B cell (primary cell): ENCODE measurements around the gene RSPH3. TPM values are rescaled to one million over a fixed set of nuclear protein-coding genes. Genes with fewer than 3 reads are reported as not detected.

Experiments used
- ATAC-seq: fragments of 200-7000 bp; cut with Tn5 transposase; one replicate; pipeline ENCODE4 v1.10.0; 2021; ENCODE audit warnings: low read depth, mild to moderate bottlenecking, moderate number of reproducible peaks, moderate library complexity
- CTCF ChIA-PET: fragments of 350-600 bp; sonication (Branson Sonifier 250); formaldehyde crosslinking; loops from one replicate; lab custom pipeline; 2021; ENCODE audit warnings: antibody characterized with exemption, inconsistent platforms; lab: Charles Lee
- POLR2A ChIA-PET: fragments of 350-600 bp; sonication (Branson Sonifier 250); formaldehyde crosslinking; loops from one replicate; lab custom pipeline; 2021; ENCODE audit warnings: antibody characterized with exemption; lab: Charles Lee
- DNase-seq: peaks from one replicate; pipeline ENCODE4 v3.0.0; 2013
- H2AFZ ChIP-seq: 2 replicates; pipeline ENCODE4 v1.6.1; 2012; ENCODE audit warnings: mild to moderate bottlenecking, low read depth, low read length; ENCODE audit not compliant: insufficient read depth, poor library complexity, severe bottlenecking
- H3K27ac ChIP-seq, 2 donors: 1 replicate in 1 of 2; 2 replicates in 1 of 2; pipeline ENCODE4 v1.5.1; 2012 to 2013; ENCODE audit warnings: low read length in 2 of 2, mild to moderate bottlenecking in 2 of 2, moderate library complexity in 1 of 2
- H3K27me3 ChIP-seq, 4 experiments: fragments of 200-600 bp in 1 of 4; sonication (generic) in 1 of 4; replicated peaks in 1 of 4; 1 replicate in 2 of 4; 2 replicates in 2 of 4; pipeline versions ENCODE4 v1.6.1 to v1.7.0; 2013 to 2016; ENCODE audit warnings: low read length in 3 of 4, mild to moderate bottlenecking in 2 of 4, mixed read lengths in 1 of 4, moderate library complexity in 1 of 4; ENCODE audit not compliant: insufficient read depth in 4 of 4, control insufficient read depth in 3 of 4; ENCODE audit errors: control extremely low read depth in 1 of 4
- H3K36me3 ChIP-seq, 2 experiments: replicated peaks in 1 of 2; 1 replicate in 1 of 2; 2 replicates in 1 of 2; pipeline versions ENCODE4 v1.6.1 to v1.7.1; 2013; ENCODE audit warnings: low read length in 1 of 2; ENCODE audit not compliant: insufficient read depth in 2 of 2, control insufficient read depth in 1 of 2; ENCODE audit errors: control extremely low read depth in 1 of 2, extremely low read depth in 1 of 2
- H3K4me1 ChIP-seq, 2 donors: fragments of 200-600 bp in 1 of 2; sonication (generic) in 1 of 2; 1 replicate in 1 of 2; 2 replicates in 1 of 2; pipeline versions ENCODE4 v1.5.1 to v1.6.1; 2013 to 2017; ENCODE audit warnings: low read length in 2 of 2; ENCODE audit not compliant: control insufficient read depth in 2 of 2, insufficient read depth in 2 of 2
- H3K4me2 ChIP-seq: replicated peaks from 2 replicates; pipeline ENCODE3; 2012; ENCODE audit warnings: mild to moderate bottlenecking, low read depth, low read length; ENCODE audit not compliant: poor library complexity, severe bottlenecking
- H3K4me3 ChIP-seq, 5 experiments: fragments of 200-600 bp in 1 of 5; sonication (generic) in 1 of 5; 1 replicate in 3 of 5; 2 replicates in 2 of 5; pipeline versions ENCODE4 v1.5.1 to v1.7.0; 2011 to 2016; ENCODE audit warnings: low read length in 4 of 5, mild to moderate bottlenecking in 4 of 5, low read depth in 2 of 5, control low read depth in 1 of 5, moderate library complexity in 1 of 5; ENCODE audit not compliant: insufficient read depth in 1 of 5; ENCODE audit errors: control extremely low read depth in 1 of 5, extremely low read depth in 1 of 5
- H3K79me2 ChIP-seq: fragments of 200-600 bp; sonication (generic); one replicate; pipeline ENCODE4 v1.6.0; 2016; ENCODE audit warnings: low read length; ENCODE audit not compliant: control insufficient read depth, insufficient read depth
- H3K9ac ChIP-seq: fragments of 200-600 bp; sonication (generic); 2 replicates; pipeline ENCODE4 v1.6.1; 2017; ENCODE audit warnings: mild to moderate bottlenecking, low read length, moderate library complexity
- H3K9me3 ChIP-seq, 3 donors: one replicate each; pipeline versions ENCODE4 v1.6.1 to v1.7.1; 2013; ENCODE audit warnings: low read length in 2 of 3; ENCODE audit not compliant: control insufficient read depth in 2 of 3, insufficient read depth in 1 of 3; ENCODE audit errors: control extremely low read depth in 1 of 3
- H4K20me1 ChIP-seq: 2 replicates; pipeline ENCODE4 v1.6.0; 2012; ENCODE audit warnings: mild to moderate bottlenecking, low read length; ENCODE audit not compliant: insufficient read depth, control insufficient read depth, poor library complexity, severe bottlenecking
- H3K27ac Mint-ChIP-seq: one replicate; pipeline ENCODE4 v1.8.0; 2021; ENCODE audit warnings: mixed read lengths
- H3K27me3 Mint-ChIP-seq: one replicate; pipeline ENCODE4 v1.8.0; 2021; ENCODE audit warnings: mixed read lengths
- H3K4me1 Mint-ChIP-seq: one replicate; pipeline ENCODE4 v1.8.0; 2021; ENCODE audit warnings: mixed read lengths
- H3K4me3 Mint-ChIP-seq: one replicate; pipeline ENCODE4 v1.8.0; 2021; ENCODE audit warnings: mixed read lengths
- H3K9me3 Mint-ChIP-seq: one replicate; pipeline ENCODE4 v1.8.0; 2022; ENCODE audit warnings: mixed read lengths; ENCODE audit not compliant: insufficient read depth
- EZH2 ChIP-seq: IDR thresholded peaks from 2 replicates; pipeline ENCODE4 v1.6.1; 2012; ENCODE audit warnings: borderline replicate concordance, low read depth, mild to moderate bottlenecking, moderate library complexity, low read length; ENCODE audit not compliant: insufficient read depth, poor library complexity, severe bottlenecking
- WGBS: methylation state at CpG from one replicate; pipeline ENCODE4 v1.1.5; 2013; ENCODE audit warnings: missing lambda C conversion rate; ENCODE audit not compliant: insufficient coverage; 5-methylcytosine and 5-hydroxymethylcytosine counted together
- intact Hi-C: fragments of 100-400 bp; cut with micrococcal nuclease; formaldehyde crosslinking; loops from one replicate; pipeline ENCODE4 v1.10.0; 2022
- polyA plus RNA-seq: library from polyadenylated mRNA; depleted of rRNA; stranded (reverse); fragments of >200 nt; gene quantifications from 2 replicates; pipeline ENCODE4 v1.2.3, GENCODE V29; 2012
- total RNA-seq, 2 donors: library from RNA; stranded (reverse); fragments of 120-200 nt in 1 of 2; gene quantifications; 1 replicate in 1 of 2; 2 replicates in 1 of 2; pipeline versions ENCODE4 v1.2.3 to v1.2.4, GENCODE V29; 2013 to 2022
- TF ChIP-seq, protein P1 (sequence below): fragments of 200-600 bp; IDR thresholded peaks from one replicate; pipeline ENCODE4 v1.8.0; 2022; ENCODE audit warnings: antibody characterized with exemption, mild to moderate bottlenecking

The RSPH3 gene
- total and polyA plus RNA-seq, 2 donors (not counting 1 experiment from before 2014, with no cell fraction given): 0.82 to 3.4 TPM

- DNase-seq (no peak), ATAC-seq (no peak)
- H4K20me1 ChIP-seq: no peaks in the 10 kb centered on the region
- no CpG with 5 or more reads among the region's 2 CpGs for WGBS
- POLR2A ChIA-PET: interaction anchor here (0.6 kb wide), 1 partner anchor 145 kb away, joined by 3 read pairs; no protein-coding TSS in a partner anchor
- H3K4me1 ChIP-seq: no peaks in the 10 kb centered on the region
- Mint-ChIP-seq H3K9me3 (no peaks in the 10 kb centered on the region), H3K4me3 (no peak overlapping the region), H3K27me3 (no peaks in the 10 kb centered on the region), H3K27ac (no peak overlapping the region), H3K4me1 (no peaks in the 10 kb centered on the region)
- no peak for TF ChIP-seq EZH2
- TF ChIP-seq, protein P1, sequence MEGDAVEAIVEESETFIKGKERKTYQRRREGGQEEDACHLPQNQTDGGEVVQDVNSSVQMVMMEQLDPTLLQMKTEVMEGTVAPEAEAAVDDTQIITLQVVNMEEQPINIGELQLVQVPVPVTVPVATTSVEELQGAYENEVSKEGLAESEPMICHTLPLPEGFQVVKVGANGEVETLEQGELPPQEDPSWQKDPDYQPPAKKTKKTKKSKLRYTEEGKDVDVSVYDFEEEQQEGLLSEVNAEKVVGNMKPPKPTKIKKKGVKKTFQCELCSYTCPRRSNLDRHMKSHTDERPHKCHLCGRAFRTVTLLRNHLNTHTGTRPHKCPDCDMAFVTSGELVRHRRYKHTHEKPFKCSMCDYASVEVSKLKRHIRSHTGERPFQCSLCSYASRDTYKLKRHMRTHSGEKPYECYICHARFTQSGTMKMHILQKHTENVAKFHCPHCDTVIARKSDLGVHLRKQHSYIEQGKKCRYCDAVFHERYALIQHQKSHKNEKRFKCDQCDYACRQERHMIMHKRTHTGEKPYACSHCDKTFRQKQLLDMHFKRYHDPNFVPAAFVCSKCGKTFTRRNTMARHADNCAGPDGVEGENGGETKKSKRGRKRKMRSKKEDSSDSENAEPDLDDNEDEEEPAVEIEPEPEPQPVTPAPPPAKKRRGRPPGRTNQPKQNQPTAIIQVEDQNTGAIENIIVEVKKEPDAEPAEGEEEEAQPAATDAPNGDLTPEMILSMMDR: no peak
- no peaks in the 10 kb centered on the region for H3K79me2 ChIP-seq
- intact Hi-C loops: no loop called here
- no peak overlapping the region for H3K9ac ChIP-seq
- no peaks in the 10 kb centered on the region for H3K27me3 ChIP-seq
- no peak overlapping the region for H3K4me3 ChIP-seq
- H3K27ac ChIP-seq: no peak overlapping the region
- CTCF ChIA-PET: interaction anchor here (0.7 to 1.9 kb wide), 2 partner anchors 44 to 134 kb away, joined by 3 to 5 read pairs; no protein-coding TSS in a partner anchor
- no peaks in the 10 kb centered on the region for H3K9me3 ChIP-seq
- H3K36me3 ChIP-seq: no peaks in the 10 kb centered on the region
- H2AFZ ChIP-seq: no peak overlapping the region
- H3K4me2 ChIP-seq: no peak overlapping the region
Observed at GRCh38 chr6:158928068-158928467, 71.9 kb downstream of the RSPH3 start.

- TF ChIP-seq, protein P1: no peak
- no peak for TF ChIP-seq EZH2
- H2AFZ ChIP-seq: no peak overlapping the region
- H3K9me3 ChIP-seq: no peaks in the 10 kb centered on the region
- Mint-ChIP-seq H3K27me3 (no peaks in the 10 kb centered on the region), H3K4me1 (peaks cover 6% of the 10 kb centered on the region), H3K9me3 (no peaks in the 10 kb centered on the region), H3K4me3 (no peak overlapping the region), H3K27ac (no peak overlapping the region)
- H3K27ac ChIP-seq: no peak overlapping the region
- no peak for ATAC-seq
- CTCF ChIA-PET: no interaction called here
- H3K27me3 ChIP-seq: no peaks in the 10 kb centered on the region
- H3K4me3 ChIP-seq: no peak overlapping the region
- no peak for DNase-seq
- intact Hi-C loops: no loop called here
- no peak overlapping the region for H3K4me2 ChIP-seq
- 100% methylated on average over 1 of the region's 6 CpGs for WGBS
- no peaks in the 10 kb centered on the region for H3K4me1 ChIP-seq
- H3K9ac ChIP-seq: no peak overlapping the region
- no peaks in the 10 kb centered on the region for H3K79me2 ChIP-seq
- H4K20me1 ChIP-seq: no peaks in the 10 kb centered on the region
- no peaks in the 10 kb centered on the region for H3K36me3 ChIP-seq
- POLR2A ChIA-PET: no interaction called here
Observed at GRCh38 chr6:158926414-158926813, 73.6 kb downstream of the RSPH3 start.
